Fibroblast of skin of left quadriceps (primary cell): ENCODE results near the gene EXOC6B.
"Not testable (repeated sequence)": the region's sequence is repeated elsewhere in the genome, so short reads cannot be mapped to it uniquely, and the experiment has no call there.

ENCODE experiments used
- DNase-seq, 2 experiments: peaks; one replicate each; pipeline ENCODE4 v3.0.0-alpha.2; 2013; ENCODE audit warnings: low read depth in 2 of 2

Gene EXOC6B

GRCh38 chr2:72442270-72442669 is 383.6 kb downstream of the EXOC6B start:
- DNase-seq = no peak

- no peak for DNase-seq
These were observed 385.9 kb downstream of the EXOC6B start for GRCh38 chr2:72439892-72440291.

- no peak for DNase-seq
These were observed 387.5 kb downstream of the EXOC6B start for GRCh38 chr2:72438364-72438763.

GRCh38 chr2:72431737-72432136 is 394.1 kb downstream of the EXOC6B start:
- no peak for DNase-seq

GRCh38 chr2:72427022-72427861 is 398.6 kb downstream of the EXOC6B start:
- DNase-seq = no peak

GRCh38 chr2:72425996-72426395 is 399.8 kb downstream of the EXOC6B start:
- peak; percentile 11 to 21 for DNase-seq

- DNase-seq = no peak
These were observed 402.1 kb downstream of the EXOC6B start for GRCh38 chr2:72423756-72424155.

- DNase-seq = not testable (repeated sequence)
These were observed 404.0 kb downstream of the EXOC6B start for GRCh38 chr2:72421771-72422379.

GRCh38 chr2:72415781-72416475 is 409.9 kb downstream of the EXOC6B start:
- DNase-seq = no peak

GRCh38 chr2:72415241-72415661 is 410.6 kb downstream of the EXOC6B start:
- peak; percentile 57 to 61 for DNase-seq

GRCh38 chr2:72414137-72414760 is 411.6 kb downstream of the EXOC6B start:
- no peak for DNase-seq

- no peak for DNase-seq
These were observed 412.1 kb downstream of the EXOC6B start for GRCh38 chr2:72413716-72414115.

- no peak for DNase-seq
These were observed 413.6 kb downstream of the EXOC6B start for GRCh38 chr2:72412214-72412613.

- no peak for DNase-seq
These were observed 426.0 kb downstream of the EXOC6B start for GRCh38 chr2:72399879-72400278.

- DNase-seq = no peak
These were observed 430.7 kb downstream of the EXOC6B start for GRCh38 chr2:72395096-72395495.

GRCh38 chr2:72394541-72395070 is 431.2 kb downstream of the EXOC6B start:
- DNase-seq = no peak

- no peak for DNase-seq
These were observed 436.4 kb downstream of the EXOC6B start for GRCh38 chr2:72389447-72389846.

GRCh38 chr2:72388263-72388662 is 437.6 kb downstream of the EXOC6B start:
- DNase-seq = no peak

- no peak for DNase-seq
These were observed 439.5 kb downstream of the EXOC6B start for GRCh38 chr2:72386288-72386687.

GRCh38 chr2:72378753-72379348 is 447.0 kb downstream of the EXOC6B start:
- no peak for DNase-seq

- peak; percentile 70 to 72 for DNase-seq
These were observed 458.2 kb downstream of the EXOC6B start for GRCh38 chr2:72367530-72368225.
